NCI-H748 treated with DMSO at 0.1 percent for 48 hours (cell line): ENCODE measurements around the gene MYT1.

Experiments used
- DNase-seq: peaks from one replicate; lab custom pipeline; 2025; lab: John Stamatoyannopoulos, UW

MYT1 gene

GRCh38 chr20:64155258-64156135 lies 8.8 kb upstream of the MYT1 start:
- no peak for DNase-seq

- no peak for DNase-seq
Measured at GRCh38 chr20:64156136-64156885, 7.9 kb upstream of the MYT1 start.

GRCh38 chr20:64156886-64157875 lies 7.1 kb upstream of the MYT1 start:
- DNase-seq: no peak

GRCh38 chr20:64157878-64158277 lies 6.4 kb upstream of the MYT1 start:
- DNase-seq: no peak

GRCh38 chr20:64158346-64159285 lies 5.6 kb upstream of the MYT1 start:
- DNase-seq: no peak

GRCh38 chr20:64159286-64159680 lies 5.0 kb upstream of the MYT1 start:
- no peak for DNase-seq

- DNase-seq: no peak
Measured at GRCh38 chr20:64159711-64160110, 4.5 kb upstream of the MYT1 start.

GRCh38 chr20:64160118-64160517 lies 4.1 kb upstream of the MYT1 start:
- no peak for DNase-seq

- no peak for DNase-seq
Measured at GRCh38 chr20:64160526-64161355, 3.5 kb upstream of the MYT1 start.

- DNase-seq: no peak
Measured at GRCh38 chr20:64161356-64162238, 2.7 kb upstream of the MYT1 start.

- DNase-seq: no peak
Measured at GRCh38 chr20:64162239-64162910, 1.9 kb upstream of the MYT1 start.

- no peak for DNase-seq
Measured at GRCh38 chr20:64163776-64164122, 503 bp upstream of the MYT1 start.

- no peak for DNase-seq
Measured at GRCh38 chr20:64165866-64166600, 1.8 kb downstream of the MYT1 start.

GRCh38 chr20:64166721-64167615 lies 2.7 kb downstream of the MYT1 start:
- DNase-seq: no peak

GRCh38 chr20:64167676-64168075 lies 3.4 kb downstream of the MYT1 start:
- DNase-seq: no peak

- DNase-seq: no peak
Measured at GRCh38 chr20:64168381-64169090, 4.3 kb downstream of the MYT1 start.
